AG04449 (cell line): ENCODE results near the gene C17orf114.

Experiments
- CTCF ChIA-PET: fragments of 350-600 bp; formaldehyde crosslinking; extraction: SDS; loops from one replicate; lab custom pipeline; 2021; ENCODE audit warnings: antibody characterized with exemption; lab: Yijun Ruan, JAX
- POLR2A ChIA-PET: fragments of 400-600, 350-600 bp; formaldehyde crosslinking; extraction: SDS; loops from one replicate; lab custom pipeline; 2020; ENCODE audit warnings: antibody characterized with exemption, inconsistent platforms; lab: Yijun Ruan, JAX
- DNase-seq: peaks from one replicate; pipeline ENCODE4 v3.0.0-alpha.2; 2010; ENCODE audit warnings: low read depth, low spot score
- H3K4me3 ChIP-seq: 2 replicates; pipeline ENCODE4 v1.5.1; 2011; ENCODE audit warnings: low read depth, mild to moderate bottlenecking, control low read depth, low read length
- TF ChIP-seq, protein P1 (sequence below): IDR thresholded peaks from one replicate; pipeline ENCODE4 v1.5.1; 2011; ENCODE audit warnings: mild to moderate bottlenecking, moderate library complexity, low read length, control low read depth, inconsistent platforms; ENCODE audit not compliant: insufficient read depth; ENCODE audit errors: missing control alignments

The C17orf114 gene

DNA sequence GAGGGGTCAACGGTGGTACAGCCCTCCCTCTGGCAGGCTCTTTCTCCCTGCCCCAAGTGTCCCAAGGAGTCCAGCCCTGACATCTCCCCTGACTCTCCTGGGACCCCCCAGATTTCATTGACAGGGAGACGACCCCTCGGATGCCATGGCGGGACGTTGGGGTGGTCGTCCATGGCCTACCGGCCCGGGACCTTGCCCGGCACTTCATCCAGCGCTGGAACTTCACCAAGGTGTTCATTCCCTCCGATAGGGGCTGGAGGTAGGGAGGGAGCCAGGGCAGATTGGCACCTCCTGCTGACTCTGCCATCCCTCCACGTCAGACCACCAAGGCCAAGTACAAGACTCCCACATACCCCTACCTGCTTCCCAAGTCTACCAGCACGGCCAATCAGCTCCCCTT lies 14.7 kb upstream of the C17orf114 start:
- POLR2A ChIA-PET = no interaction called here
- no peak for DNase-seq
- TF ChIP-seq, protein P1, sequence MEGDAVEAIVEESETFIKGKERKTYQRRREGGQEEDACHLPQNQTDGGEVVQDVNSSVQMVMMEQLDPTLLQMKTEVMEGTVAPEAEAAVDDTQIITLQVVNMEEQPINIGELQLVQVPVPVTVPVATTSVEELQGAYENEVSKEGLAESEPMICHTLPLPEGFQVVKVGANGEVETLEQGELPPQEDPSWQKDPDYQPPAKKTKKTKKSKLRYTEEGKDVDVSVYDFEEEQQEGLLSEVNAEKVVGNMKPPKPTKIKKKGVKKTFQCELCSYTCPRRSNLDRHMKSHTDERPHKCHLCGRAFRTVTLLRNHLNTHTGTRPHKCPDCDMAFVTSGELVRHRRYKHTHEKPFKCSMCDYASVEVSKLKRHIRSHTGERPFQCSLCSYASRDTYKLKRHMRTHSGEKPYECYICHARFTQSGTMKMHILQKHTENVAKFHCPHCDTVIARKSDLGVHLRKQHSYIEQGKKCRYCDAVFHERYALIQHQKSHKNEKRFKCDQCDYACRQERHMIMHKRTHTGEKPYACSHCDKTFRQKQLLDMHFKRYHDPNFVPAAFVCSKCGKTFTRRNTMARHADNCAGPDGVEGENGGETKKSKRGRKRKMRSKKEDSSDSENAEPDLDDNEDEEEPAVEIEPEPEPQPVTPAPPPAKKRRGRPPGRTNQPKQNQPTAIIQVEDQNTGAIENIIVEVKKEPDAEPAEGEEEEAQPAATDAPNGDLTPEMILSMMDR = no peak
- no peak overlapping the region for H3K4me3 ChIP-seq
- CTCF ChIA-PET = interaction anchor here (1.2 kb wide), 1 partner anchor 163 kb away, joined by 3 read pairs; no protein-coding TSS in a partner anchor

- CTCF ChIA-PET = interaction anchor here (1.5 kb wide), 1 partner anchor 74 kb away, joined by 4 read pairs; no protein-coding TSS in a partner anchor
- POLR2A ChIA-PET = no interaction called here
- TF ChIP-seq, protein P1 = peak; percentile 20
- DNase-seq = no peak
- H3K4me3 ChIP-seq = no peak overlapping the region
Observed at GRCh38 chr17:4815043-4815675, 13.0 kb upstream of the C17orf114 start.

GRCh38 chr17:4812690-4813089 lies 10.6 kb upstream of the C17orf114 start:
- TF ChIP-seq, protein P1 = no peak
- DNase-seq = no peak
- ChIA-PET CTCF (no interaction called here), POLR2A (interaction anchor here (0.6 kb wide), 1 partner anchor 135 kb away, joined by 3 read pairs; the partner anchor contains the start of gene PFN1)
- H3K4me3 ChIP-seq = no peak overlapping the region

GRCh38 chr17:4811471-4811870 lies 9.3 kb upstream of the C17orf114 start:
- POLR2A ChIA-PET = interaction anchor here (0.7 kb wide), 1 partner anchor 15 kb away, joined by 4 read pairs; no protein-coding TSS in a partner anchor
- TF ChIP-seq, protein P1 = no peak
- no peak for DNase-seq
- CTCF ChIA-PET = no interaction called here
- H3K4me3 ChIP-seq = no peak overlapping the region

DNA sequence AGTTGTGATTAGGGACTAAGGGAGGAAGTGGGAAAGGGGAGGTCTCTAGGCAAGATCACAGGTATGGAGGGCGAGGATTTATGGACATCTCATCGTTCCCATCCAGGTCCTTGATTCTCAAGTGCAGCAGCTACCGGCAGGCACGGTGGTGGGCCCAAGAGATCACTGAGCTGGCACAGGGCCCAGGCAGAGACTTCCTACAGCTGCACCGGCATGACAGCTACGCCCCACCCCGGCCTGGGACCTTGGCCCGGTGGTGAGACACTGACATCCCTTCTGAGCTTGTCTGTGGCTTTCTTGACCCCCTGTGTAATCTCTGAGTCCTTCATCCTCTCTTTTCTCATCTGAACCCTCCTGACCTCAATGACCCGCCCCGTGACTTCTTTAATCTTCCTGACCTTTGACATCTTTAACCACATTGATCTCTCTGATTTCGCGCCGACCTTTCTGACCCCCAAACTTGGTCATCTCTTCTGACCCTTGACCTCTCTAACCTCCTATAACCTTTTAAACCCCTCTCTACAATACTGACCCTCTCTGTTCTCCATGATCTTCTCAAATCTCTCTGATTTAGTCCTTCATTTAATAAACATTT lies 8.7 kb upstream of the C17orf114 start:
- TF ChIP-seq, protein P1 = no peak
- DNase-seq = no peak
- POLR2A ChIA-PET = no interaction called here
- no peak overlapping the region for H3K4me3 ChIP-seq
- CTCF ChIA-PET = interaction anchor here (2.8 kb wide), 1 partner anchor 21 kb away, joined by 10 read pairs; the partner anchor contains the start of gene GLTPD2

DNA sequence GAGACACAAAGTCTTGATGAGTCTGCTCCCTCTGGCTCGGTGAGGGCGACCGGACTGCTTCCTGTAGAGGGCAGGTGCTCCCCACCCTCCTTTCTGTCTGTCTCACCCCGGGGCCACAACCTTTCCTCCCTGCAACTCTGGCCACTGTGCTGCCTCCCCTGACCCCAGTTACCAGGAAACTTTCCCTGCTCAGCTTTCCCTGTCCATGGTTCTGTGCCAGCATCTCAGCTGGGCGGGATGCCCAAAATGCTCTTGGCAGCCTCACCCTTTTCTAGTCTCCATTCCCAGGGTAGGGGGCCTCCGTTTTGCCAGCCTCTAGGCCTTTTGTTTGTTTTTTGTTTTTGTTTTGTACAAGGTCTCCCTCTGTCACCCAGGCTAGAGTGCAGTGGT lies 6.2 kb upstream of the C17orf114 start:
- H3K4me3 ChIP-seq = peak overlapping the region; percentile 20; the same call in 1 of the 2 replicates
- no peak for DNase-seq
- POLR2A ChIA-PET = interaction anchor here (0.6 kb wide), 1 partner anchor 11 kb away, joined by 3 read pairs; no protein-coding TSS in a partner anchor
- CTCF ChIA-PET = interaction anchor here (1.2 to 2.8 kb wide), 2 partner anchors 9 to 19 kb away, joined by 4 to 10 read pairs; partner anchors contain the start of gene GLTPD2
- TF ChIP-seq, protein P1 = no peak
